ENCODE data around the gene GDPD3.

DNA sequence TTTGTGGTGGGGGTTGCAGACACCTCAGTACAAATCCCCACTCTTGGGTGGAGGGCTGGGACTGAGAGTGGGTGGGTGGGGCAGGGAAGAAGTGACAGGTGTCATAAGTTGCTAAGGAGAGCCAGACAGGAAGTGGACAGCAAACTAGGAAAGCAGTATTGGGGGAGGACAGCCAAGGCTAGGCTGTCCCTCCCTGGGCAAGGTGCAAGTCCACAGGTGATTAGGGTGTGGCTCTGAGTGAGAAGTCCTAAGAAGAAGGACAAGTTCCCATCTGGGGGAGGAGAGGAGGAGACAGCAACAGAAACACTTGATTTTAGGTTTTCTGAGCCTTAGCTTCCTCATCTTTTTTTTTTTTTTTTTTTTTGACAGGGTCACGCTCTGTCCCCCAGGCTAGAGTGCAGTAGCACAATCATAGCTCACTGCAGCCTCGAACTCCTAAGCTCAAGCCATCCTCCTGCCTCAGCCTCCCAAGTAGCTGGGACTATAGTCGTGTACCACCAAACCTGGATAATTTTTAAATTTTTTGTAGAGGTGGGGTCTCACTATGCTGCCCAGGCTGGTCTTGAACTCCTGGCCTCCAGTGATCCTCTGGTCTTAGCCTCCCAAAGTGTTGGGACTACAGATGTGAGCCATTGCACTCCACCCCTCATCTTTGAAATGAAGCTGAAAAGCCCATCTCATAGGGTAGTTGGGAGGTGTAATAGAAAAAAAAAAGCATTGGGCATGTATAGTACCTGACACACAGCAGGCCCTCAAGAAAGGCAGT lies 7.2 kb upstream of the GDPD3 start:
- no peak for TF ChIP-seq POLR2A (IDR thresholded peaks at IDR 0.05)
- TF ChIP-seq POLR2AphosphoS5 (IDR thresholded peaks at IDR 0.05) = no peak

Measured in breast epithelium (tissue), 3 donors.